Measurements from ENCODE around the gene OR52N2.

Gene OR52N2

DNA sequence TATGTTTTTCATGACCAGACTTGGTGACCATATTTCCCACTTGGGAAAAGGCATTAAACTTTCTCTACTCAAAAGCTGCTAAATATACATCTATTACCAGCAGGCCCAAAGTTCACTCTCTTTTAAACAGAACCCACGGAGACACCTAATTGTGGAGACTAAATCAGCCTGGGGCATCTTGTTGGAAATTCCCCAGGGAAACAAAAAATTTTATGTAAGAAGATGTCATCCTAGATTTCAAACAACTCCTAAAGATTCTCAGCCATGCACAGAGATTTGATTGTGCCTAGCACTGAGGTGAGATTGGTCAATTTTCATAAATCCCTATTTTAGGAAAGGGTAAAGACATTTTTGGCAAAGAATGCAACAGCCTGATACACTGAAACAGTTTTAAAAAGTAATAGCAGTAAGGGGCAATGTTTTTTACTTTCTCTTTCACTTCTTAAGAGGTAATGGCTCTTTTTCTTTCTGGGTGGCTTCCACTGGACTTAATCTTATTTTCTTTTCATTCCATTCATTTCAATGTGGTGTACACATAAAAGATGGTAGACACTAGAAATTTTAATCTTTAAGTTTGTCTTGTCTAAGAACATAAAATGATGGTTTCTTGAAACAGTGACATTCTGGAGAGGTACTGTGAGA lies 9.6 kb downstream of the OR52N2 start:
- H3K9me3 ChIP-seq (ENCODE audit: control insufficient read depth, low read length): no peaks in the 10 kb centered on the region
- H3K27me3 ChIP-seq (ENCODE audit: control insufficient read depth, insufficient read depth, low read length): no peaks in the 10 kb centered on the region
- H3K79me2 ChIP-seq: no peaks in the 10 kb centered on the region
- H3K4me3 ChIP-seq (ENCODE audit: low read depth, low read length): no peak overlapping the region
- no peaks in the 10 kb centered on the region for H3K4me1 ChIP-seq
- no peak overlapping the region for H3K9ac ChIP-seq
- H3K27ac ChIP-seq: no peak overlapping the region
- no peak overlapping the region for H2AFZ ChIP-seq
- no peaks in the 10 kb centered on the region for H3K36me3 ChIP-seq (ENCODE audit: control insufficient read depth, insufficient read depth, low read length)
- no peak overlapping the region for H3K4me2 ChIP-seq (ENCODE audit: low read length)
- TF ChIP-seq, protein P1, sequence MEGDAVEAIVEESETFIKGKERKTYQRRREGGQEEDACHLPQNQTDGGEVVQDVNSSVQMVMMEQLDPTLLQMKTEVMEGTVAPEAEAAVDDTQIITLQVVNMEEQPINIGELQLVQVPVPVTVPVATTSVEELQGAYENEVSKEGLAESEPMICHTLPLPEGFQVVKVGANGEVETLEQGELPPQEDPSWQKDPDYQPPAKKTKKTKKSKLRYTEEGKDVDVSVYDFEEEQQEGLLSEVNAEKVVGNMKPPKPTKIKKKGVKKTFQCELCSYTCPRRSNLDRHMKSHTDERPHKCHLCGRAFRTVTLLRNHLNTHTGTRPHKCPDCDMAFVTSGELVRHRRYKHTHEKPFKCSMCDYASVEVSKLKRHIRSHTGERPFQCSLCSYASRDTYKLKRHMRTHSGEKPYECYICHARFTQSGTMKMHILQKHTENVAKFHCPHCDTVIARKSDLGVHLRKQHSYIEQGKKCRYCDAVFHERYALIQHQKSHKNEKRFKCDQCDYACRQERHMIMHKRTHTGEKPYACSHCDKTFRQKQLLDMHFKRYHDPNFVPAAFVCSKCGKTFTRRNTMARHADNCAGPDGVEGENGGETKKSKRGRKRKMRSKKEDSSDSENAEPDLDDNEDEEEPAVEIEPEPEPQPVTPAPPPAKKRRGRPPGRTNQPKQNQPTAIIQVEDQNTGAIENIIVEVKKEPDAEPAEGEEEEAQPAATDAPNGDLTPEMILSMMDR (IDR thresholded peaks at IDR 0.05): no peak

DNA sequence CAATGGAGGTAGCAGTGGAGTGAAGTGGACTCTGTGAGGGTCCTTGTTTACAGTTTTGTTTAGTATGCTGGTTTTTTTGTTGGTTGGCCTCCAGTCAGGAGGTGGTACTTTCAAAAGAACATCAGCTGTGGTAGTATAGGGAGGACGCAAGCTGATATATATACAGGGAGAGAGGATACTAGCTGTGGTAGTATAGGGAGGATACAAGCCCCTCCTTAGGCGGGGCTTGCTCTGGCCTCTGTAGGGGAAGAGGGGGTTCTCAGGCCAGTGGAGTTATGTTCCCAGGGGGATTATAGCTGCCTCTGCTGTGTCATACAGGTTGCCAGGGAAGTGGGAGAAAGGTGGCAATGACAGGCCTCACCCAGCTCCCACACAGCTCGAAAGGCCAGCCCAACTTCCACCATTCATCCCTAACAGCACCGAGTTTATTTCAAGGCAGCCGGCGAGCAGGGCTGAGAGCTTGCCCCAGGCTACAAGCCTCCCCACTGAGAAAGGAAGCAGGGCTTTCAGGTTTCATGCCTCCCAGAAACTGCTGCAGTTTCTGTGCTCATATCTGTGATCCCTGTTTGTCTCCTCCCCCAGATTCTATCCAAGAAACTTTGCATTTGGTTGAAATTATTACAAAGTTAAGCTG lies 22.6 kb downstream of the OR52N2 start:
- Histone ChIP-seq H2AFZ (no peak overlapping the region), H3K27ac (no peak overlapping the region), H3K4me3 (ENCODE audit: low read depth, low read length) (no peak overlapping the region), H3K9ac (no peak overlapping the region), H3K36me3 (ENCODE audit: control insufficient read depth, insufficient read depth, low read length) (no peaks in the 10 kb centered on the region), H3K4me2 (ENCODE audit: low read length) (no peak overlapping the region), H3K4me1 (no peaks in the 10 kb centered on the region), H3K9me3 (ENCODE audit: control insufficient read depth, low read length) (no peaks in the 10 kb centered on the region), H3K79me2 (no peaks in the 10 kb centered on the region), H3K27me3 (ENCODE audit: control insufficient read depth, insufficient read depth, low read length) (no peaks in the 10 kb centered on the region)
- TF ChIP-seq, protein P1 (IDR thresholded peaks at IDR 0.05): no peak

DNA sequence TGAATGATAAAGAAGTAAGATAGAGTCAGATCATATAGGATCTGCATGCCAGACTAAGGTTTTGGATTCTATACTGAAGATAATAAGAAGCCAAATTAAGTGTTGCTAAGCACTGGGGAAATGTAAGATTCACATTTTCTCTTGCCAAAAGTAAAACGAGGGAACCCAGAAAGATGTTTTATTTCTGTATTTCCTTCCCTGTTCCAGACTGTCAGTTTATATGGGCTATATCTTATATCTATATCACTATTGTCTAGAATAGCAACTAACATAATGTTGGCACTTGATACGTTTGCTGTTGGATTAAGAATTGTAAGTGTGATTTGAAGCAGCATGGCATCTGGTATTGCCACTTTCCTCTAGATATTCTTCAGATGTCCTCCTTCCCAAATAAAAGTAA lies 24.7 kb downstream of the OR52N2 start:
- Histone ChIP-seq H3K9me3 (ENCODE audit: control insufficient read depth, low read length) (no peaks in the 10 kb centered on the region), H3K27me3 (ENCODE audit: control insufficient read depth, insufficient read depth, low read length) (no peaks in the 10 kb centered on the region), H3K36me3 (ENCODE audit: control insufficient read depth, insufficient read depth, low read length) (no peaks in the 10 kb centered on the region), H2AFZ (no peak overlapping the region), H3K27ac (no peak overlapping the region), H3K4me3 (ENCODE audit: low read depth, low read length) (no peak overlapping the region), H3K4me1 (no peaks in the 10 kb centered on the region), H3K9ac (no peak overlapping the region), H3K79me2 (no peaks in the 10 kb centered on the region), H3K4me2 (ENCODE audit: low read length) (no peak overlapping the region)
- TF ChIP-seq, protein P1 (IDR thresholded peaks at IDR 0.05): no peak

DNA sequence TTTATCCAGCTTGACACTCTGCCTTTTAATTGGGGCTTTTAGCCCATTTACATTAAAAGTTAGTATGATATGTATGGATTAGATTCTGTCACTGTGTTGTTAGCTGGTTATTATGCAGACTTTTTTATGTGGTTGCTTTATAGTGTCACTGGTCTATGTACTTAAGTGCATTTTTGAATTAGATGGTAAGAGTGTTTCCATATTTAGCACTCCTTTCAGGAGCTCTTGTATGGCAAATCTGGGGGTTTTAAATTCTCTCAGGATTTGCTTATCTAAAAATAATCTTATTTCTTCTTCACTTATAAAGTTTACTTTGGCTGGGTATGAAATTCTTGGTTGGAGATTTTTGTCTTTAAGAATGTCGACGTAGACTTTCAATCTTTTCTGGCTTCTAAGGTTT lies 29.0 kb downstream of the OR52N2 start:
- H3K4me3 ChIP-seq (ENCODE audit: low read depth, low read length): no peak overlapping the region
- H3K27me3 ChIP-seq (ENCODE audit: control insufficient read depth, insufficient read depth, low read length): no peaks in the 10 kb centered on the region
- no peaks in the 10 kb centered on the region for H3K79me2 ChIP-seq
- no peak overlapping the region for H2AFZ ChIP-seq
- no peak overlapping the region for H3K27ac ChIP-seq
- H3K9ac ChIP-seq: no peak overlapping the region
- no peak overlapping the region for H3K4me2 ChIP-seq (ENCODE audit: low read length)
- no peaks in the 10 kb centered on the region for H3K9me3 ChIP-seq (ENCODE audit: control insufficient read depth, low read length)
- H3K36me3 ChIP-seq (ENCODE audit: control insufficient read depth, insufficient read depth, low read length): no peaks in the 10 kb centered on the region
- TF ChIP-seq, protein P1 (IDR thresholded peaks at IDR 0.05): no peak
- H3K4me1 ChIP-seq: no peaks in the 10 kb centered on the region

DNA sequence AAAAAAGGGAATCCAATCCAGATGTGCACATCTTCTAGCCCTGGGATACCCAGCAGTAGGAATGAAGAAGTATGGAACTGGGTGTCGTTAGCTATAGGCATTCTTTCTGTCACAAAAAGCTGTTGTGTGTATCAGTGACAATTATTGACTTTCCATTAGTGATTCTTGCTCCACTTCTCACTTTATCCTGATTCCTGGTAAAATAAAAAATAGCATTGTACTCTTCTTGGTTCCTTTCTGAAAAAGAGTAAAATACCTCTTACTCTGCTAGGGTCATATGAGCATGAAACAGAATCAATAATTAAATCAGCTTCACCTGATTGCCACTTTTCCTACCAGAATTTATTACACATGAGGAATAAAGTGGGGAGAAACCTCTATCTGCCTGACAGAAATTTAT lies 33.1 kb downstream of the OR52N2 start, which contains the start of gene OR52E6:
Gene OR52E6 (minus strand): TSS at position 101 of the 400 bp plus-strand sequence. CDS start 0 bp downstream, at position 101.
- H3K27me3 ChIP-seq (ENCODE audit: control insufficient read depth, insufficient read depth, low read length): no peaks in the 10 kb centered on the region
- TF ChIP-seq, protein P1 (IDR thresholded peaks at IDR 0.05): no peak
- no peak within 1 kb of the TSS for H2AFZ ChIP-seq
- no peaks in the 10 kb centered on the region for H3K36me3 ChIP-seq (ENCODE audit: control insufficient read depth, insufficient read depth, low read length)
- no peak within 1 kb of the TSS for H3K27ac ChIP-seq
- H3K4me2 ChIP-seq (ENCODE audit: low read length): no peak within 1 kb of the TSS
- H3K9ac ChIP-seq: no peak within 1 kb of the TSS
- no peaks in the 10 kb centered on the region for H3K79me2 ChIP-seq
- no peak within 1 kb of the TSS for H3K4me3 ChIP-seq (ENCODE audit: low read depth, low read length)
- H3K9me3 ChIP-seq (ENCODE audit: control insufficient read depth, low read length): no peaks in the 10 kb centered on the region
- no peaks in the 10 kb centered on the region for H3K4me1 ChIP-seq

Measured in parathyroid adenoma (tissue), 2 donors.